Activated naive CD8-positive, alpha-beta T cell treated with anti-CD3 and anti-CD28 coated beads for 36 hours (primary cell): ENCODE measurements around the gene PLAC9. TPM values are rescaled to one million over a fixed set of nuclear protein-coding genes. Genes with fewer than 3 reads are reported as not detected.
"Not testable (repeated sequence)": the region's sequence is repeated elsewhere in the genome, so short reads cannot be mapped to it uniquely, and the experiment has no call there.

Experiments used
- DNase-seq: peaks from one replicate; pipeline ENCODE4 v3.0.0; 2021
- H3K27ac Mint-ChIP-seq: one replicate; pipeline ENCODE4 v1.8.0; 2022; ENCODE audit warnings: mild to moderate bottlenecking, moderate library complexity, mixed read lengths
- H3K27me3 Mint-ChIP-seq: one replicate; pipeline ENCODE4 v1.8.0; 2022; ENCODE audit warnings: mild to moderate bottlenecking, mixed read lengths
- H3K36me3 Mint-ChIP-seq: one replicate; pipeline ENCODE4 v1.8.0; 2021; ENCODE audit warnings: mild to moderate bottlenecking, mixed read lengths
- H3K4me1 Mint-ChIP-seq: one replicate; pipeline ENCODE4 v1.8.0; 2021; ENCODE audit warnings: mixed read lengths
- H3K4me3 Mint-ChIP-seq: one replicate; pipeline ENCODE4 v1.8.0; 2022; ENCODE audit warnings: mild to moderate bottlenecking, moderate library complexity, mixed read lengths
- H3K9me3 Mint-ChIP-seq: one replicate; pipeline ENCODE4 v1.8.0; 2022; ENCODE audit warnings: mixed read lengths
- total RNA-seq, 2 experiments: library from RNA; stranded (reverse); gene quantifications; one replicate each; pipeline ENCODE4 v1.2.3, GENCODE V29; 2021

PLAC9 gene
- total RNA-seq: not detected

GRCh38 chr10:80132299-80133139, at the start of gene PLAC9:
Gene PLAC9, plus strand, starts transcription at chr10:80132730. Its CDS starts 33 bp downstream, at chr10:80132763.
- Mint-ChIP-seq H3K27ac (no peak within 1 kb of the TSS), H3K36me3 (no peaks in the 10 kb centered on the region), H3K4me3 (peak within 1 kb of the TSS; percentile 26), H3K27me3 (peaks cover 40% of the 10 kb centered on the region), H3K9me3 (no peaks in the 10 kb centered on the region), H3K4me1 (peaks cover 3% of the 10 kb centered on the region)
- DNase-seq: no peak

- Mint-ChIP-seq H3K4me1 (no peaks in the 10 kb centered on the region), H3K27ac (no peak overlapping the region), H3K9me3 (no peaks in the 10 kb centered on the region), H3K27me3 (no peaks in the 10 kb centered on the region), H3K36me3 (peaks cover 2% of the 10 kb centered on the region), H3K4me3 (no peak overlapping the region)
- no peak for DNase-seq
These were observed 42.4 kb upstream of the PLAC9 start for GRCh38 chr10:80090121-80090520.

GRCh38 chr10:80094231-80094630, 38.3 kb upstream of the PLAC9 start:
- no peak overlapping the region for H3K27ac Mint-ChIP-seq
- H3K9me3 Mint-ChIP-seq: no peaks in the 10 kb centered on the region
- H3K36me3 Mint-ChIP-seq: peaks cover 2% of the 10 kb centered on the region
- no peaks in the 10 kb centered on the region for H3K4me1 Mint-ChIP-seq
- H3K27me3 Mint-ChIP-seq: peaks cover 1% of the 10 kb centered on the region
- H3K4me3 Mint-ChIP-seq: no peak overlapping the region
- no peak for DNase-seq

GRCh38 chr10:80098272-80098671, 34.3 kb upstream of the PLAC9 start:
- not testable (repeated sequence) for H3K27ac Mint-ChIP-seq, DNase-seq, H3K4me3 Mint-ChIP-seq, H3K9me3 Mint-ChIP-seq, H3K36me3 Mint-ChIP-seq, H3K27me3 Mint-ChIP-seq, H3K4me1 Mint-ChIP-seq

- H3K9me3 Mint-ChIP-seq, H3K4me1 Mint-ChIP-seq, H3K36me3 Mint-ChIP-seq, H3K27me3 Mint-ChIP-seq, DNase-seq, H3K4me3 Mint-ChIP-seq, H3K27ac Mint-ChIP-seq: not testable (repeated sequence)
These were observed 33.2 kb upstream of the PLAC9 start for GRCh38 chr10:80099295-80099694.

GRCh38 chr10:80100116-80100515, 32.4 kb upstream of the PLAC9 start:
- Mint-ChIP-seq H3K27ac (no peak overlapping the region), H3K27me3 (peaks cover 3% of the 10 kb centered on the region), H3K36me3 (no peaks in the 10 kb centered on the region), H3K4me3 (no peak overlapping the region), H3K4me1 (peaks cover 8% of the 10 kb centered on the region), H3K9me3 (no peaks in the 10 kb centered on the region)
- no peak for DNase-seq

- no peak overlapping the region for H3K27ac Mint-ChIP-seq
These were observed 31.5 kb upstream of the PLAC9 start for GRCh38 chr10:80100861-80101695.

GRCh38 chr10:80104066-80104926, 28.2 kb upstream of the PLAC9 start:
- H3K36me3 Mint-ChIP-seq: no peaks in the 10 kb centered on the region
- peaks cover under 1% of the 10 kb centered on the region for H3K27me3 Mint-ChIP-seq
- DNase-seq: no peak
- peaks cover 8% of the 10 kb centered on the region for H3K4me1 Mint-ChIP-seq
- H3K4me3 Mint-ChIP-seq: no peak overlapping the region
- no peak overlapping the region for H3K27ac Mint-ChIP-seq
- H3K9me3 Mint-ChIP-seq: peaks cover 9% of the 10 kb centered on the region

More at GRCh38 chr10:80100861-80101695, 31.5 kb upstream of the PLAC9 start:
- no peak for DNase-seq
- no peaks in the 10 kb centered on the region for H3K36me3 Mint-ChIP-seq
- no peaks in the 10 kb centered on the region for H3K9me3 Mint-ChIP-seq
- H3K4me1 Mint-ChIP-seq: peaks cover 8% of the 10 kb centered on the region
- no peak overlapping the region for H3K4me3 Mint-ChIP-seq
- H3K27me3 Mint-ChIP-seq: peaks cover 3% of the 10 kb centered on the region

- Mint-ChIP-seq H3K9me3 (peaks cover 15% of the 10 kb centered on the region), H3K27me3 (no peaks in the 10 kb centered on the region), H3K27ac (no peak overlapping the region), H3K4me1 (peaks cover 8% of the 10 kb centered on the region), H3K4me3 (no peak overlapping the region), H3K36me3 (no peaks in the 10 kb centered on the region)
- no peak for DNase-seq
These were observed 23.8 kb upstream of the PLAC9 start for GRCh38 chr10:80108576-80109239.

- no peak for DNase-seq
- Mint-ChIP-seq H3K27me3 (no peaks in the 10 kb centered on the region), H3K9me3 (peaks cover 15% of the 10 kb centered on the region), H3K4me3 (no peak overlapping the region), H3K36me3 (no peaks in the 10 kb centered on the region), H3K27ac (no peak overlapping the region), H3K4me1 (no peaks in the 10 kb centered on the region)
These were observed 21.5 kb upstream of the PLAC9 start for GRCh38 chr10:80110986-80111385.

- Mint-ChIP-seq H3K9me3 (no peaks in the 10 kb centered on the region), H3K36me3 (no peaks in the 10 kb centered on the region), H3K27ac (no peak overlapping the region), H3K27me3 (peaks cover 9% of the 10 kb centered on the region), H3K4me3 (no peak overlapping the region), H3K4me1 (no peaks in the 10 kb centered on the region)
- DNase-seq: no peak
These were observed 13.9 kb upstream of the PLAC9 start for GRCh38 chr10:80118669-80119068.

GRCh38 chr10:80122110-80122710, 10.3 kb upstream of the PLAC9 start:
- Mint-ChIP-seq H3K9me3 (no peaks in the 10 kb centered on the region), H3K36me3 (no peaks in the 10 kb centered on the region), H3K27me3 (peaks cover 9% of the 10 kb centered on the region), H3K27ac (no peak overlapping the region), H3K4me3 (no peak overlapping the region), H3K4me1 (no peaks in the 10 kb centered on the region)
- DNase-seq: no peak

- Mint-ChIP-seq H3K27ac (no peak overlapping the region), H3K36me3 (no peaks in the 10 kb centered on the region), H3K4me1 (no peaks in the 10 kb centered on the region), H3K9me3 (no peaks in the 10 kb centered on the region), H3K27me3 (peaks cover 9% of the 10 kb centered on the region), H3K4me3 (no peak overlapping the region)
- no peak for DNase-seq
These were observed 9.8 kb upstream of the PLAC9 start for GRCh38 chr10:80122746-80123145.

- Mint-ChIP-seq H3K27ac (no peak overlapping the region), H3K36me3 (no peaks in the 10 kb centered on the region), H3K9me3 (no peaks in the 10 kb centered on the region), H3K4me3 (no peak overlapping the region), H3K27me3 (peaks cover 16% of the 10 kb centered on the region), H3K4me1 (no peaks in the 10 kb centered on the region)
- DNase-seq: no peak
These were observed 5.7 kb upstream of the PLAC9 start for GRCh38 chr10:80126876-80127275.
